Smooth muscle cell of the brain vasculature (primary cell): Measurements from ENCODE around the gene OR51E1.

Experiments used
- DNase-seq: peaks from one replicate; pipeline ENCODE4 v3.0.0-alpha.2; 2012; ENCODE audit warnings: low read depth, low spot score

OR51E1 gene

GRCh38 chr11:4654635-4655369, 11.0 kb downstream of the OR51E1 start:
- DNase-seq = no peak

- DNase-seq = no peak
Measured at GRCh38 chr11:4658629-4659445, 15.1 kb downstream of the OR51E1 start.

GRCh38 chr11:4662876-4663275, 19.1 kb downstream of the OR51E1 start:
- no peak for DNase-seq

GRCh38 chr11:4664183-4664582, 20.4 kb downstream of the OR51E1 start:
- no peak for DNase-seq

- DNase-seq = no peak
Measured at GRCh38 chr11:4664786-4665185, 21.0 kb downstream of the OR51E1 start.

- DNase-seq = no peak
Measured at GRCh38 chr11:4665424-4665823, 21.6 kb downstream of the OR51E1 start.

- no peak for DNase-seq
Measured at GRCh38 chr11:4671741-4672140, 28.0 kb downstream of the OR51E1 start.

- DNase-seq = no peak
Measured at GRCh38 chr11:4672470-4672869, 28.7 kb downstream of the OR51E1 start.

GRCh38 chr11:4673781-4674180, 30.0 kb downstream of the OR51E1 start:
- DNase-seq = no peak

GRCh38 chr11:4677948-4678347, 34.2 kb downstream of the OR51E1 start:
- DNase-seq = no peak

- no peak for DNase-seq
Measured at GRCh38 chr11:4680341-4680740, 36.6 kb downstream of the OR51E1 start.

- no peak for DNase-seq
Measured at GRCh38 chr11:4682623-4683419, 39.0 kb downstream of the OR51E1 start.

GRCh38 chr11:4684631-4685285, 41.0 kb downstream of the OR51E1 start:
- no peak for DNase-seq

- no peak for DNase-seq
Measured at GRCh38 chr11:4695442-4695841, 51.7 kb downstream of the OR51E1 start.

GRCh38 chr11:4697585-4697984, 53.8 kb downstream of the OR51E1 start, which contains the start of gene OR51E2:
Gene OR51E2 (minus strand): TSS chr11:4697853. CDS start chr11:4682711, 15,142 bp downstream.
- DNase-seq = no peak

- DNase-seq = no peak
Measured at GRCh38 chr11:4699697-4700435, 56.1 kb downstream of the OR51E1 start.

GRCh38 chr11:4700436-4700820, 56.6 kb downstream of the OR51E1 start:
- no peak for DNase-seq

GRCh38 chr11:4704054-4704789, 60.4 kb downstream of the OR51E1 start, which contains the start of gene MMP26:
Gene MMP26 (plus strand): TSS chr11:4704784.
- no peak for DNase-seq

- DNase-seq = no peak
Measured at GRCh38 chr11:4704790-4705334, 61.1 kb downstream of the OR51E1 start.
